DMS114 treated with DMSO at 0.1 percent for 48 hours (cell line): Measurements from ENCODE around the gene UQCRQ.

Source experiments
- DNase-seq: peaks from one replicate; lab custom pipeline; 2025; ENCODE audit not compliant: unreplicated experiment; lab: John Stamatoyannopoulos, UW

UQCRQ gene

GRCh38 chr5:132870801-132871200 lies 4.4 kb downstream of the UQCRQ start:
- no peak for DNase-seq

GRCh38 chr5:132871459-132872284 lies 5.2 kb downstream of the UQCRQ start:
- DNase-seq = no peak

GRCh38 chr5:132872788-132873118 lies 6.3 kb downstream of the UQCRQ start:
- no peak for DNase-seq

- no peak for DNase-seq
Observed at GRCh38 chr5:132873119-132873929, 6.9 kb downstream of the UQCRQ start, which contains the start of gene LEAP2. Gene LEAP2, plus strand, starts transcription at chr5:132873668. Its CDS starts 27 bp downstream, at chr5:132873695.

GRCh38 chr5:132873930-132874271 lies 7.5 kb downstream of the UQCRQ start:
- DNase-seq = no peak

- DNase-seq = no peak
Observed at GRCh38 chr5:132876020-132876759, 9.7 kb downstream of the UQCRQ start.

GRCh38 chr5:132877466-132877865 lies 11.0 kb downstream of the UQCRQ start:
- DNase-seq = no peak

- no peak for DNase-seq
Observed at GRCh38 chr5:132877938-132878337, 11.5 kb downstream of the UQCRQ start.

GRCh38 chr5:132883261-132883834 lies 16.9 kb downstream of the UQCRQ start:
- DNase-seq = peak; percentile 75

GRCh38 chr5:132884548-132884947 lies 18.1 kb downstream of the UQCRQ start:
- no peak for DNase-seq

- no peak for DNase-seq
Observed at GRCh38 chr5:132886064-132886823, 19.8 kb downstream of the UQCRQ start.

GRCh38 chr5:132887283-132887682 lies 20.8 kb downstream of the UQCRQ start:
- DNase-seq = no peak

GRCh38 chr5:132889501-132889900 lies 23.1 kb downstream of the UQCRQ start:
- DNase-seq = no peak

GRCh38 chr5:132890817-132891216 lies 24.4 kb downstream of the UQCRQ start:
- DNase-seq = no peak

- DNase-seq = no peak
Observed at GRCh38 chr5:132895719-132896305, 29.4 kb downstream of the UQCRQ start.

- DNase-seq = no peak
Observed at GRCh38 chr5:132896685-132897084, 30.2 kb downstream of the UQCRQ start.

- no peak for DNase-seq
Observed at GRCh38 chr5:132898094-132898493, 31.7 kb downstream of the UQCRQ start.

- no peak for DNase-seq
Observed at GRCh38 chr5:132901036-132901435, 34.6 kb downstream of the UQCRQ start.

- no peak for DNase-seq
Observed at GRCh38 chr5:132901730-132902129, 35.3 kb downstream of the UQCRQ start.

- DNase-seq = no peak
Observed at GRCh38 chr5:132905938-132906337, 39.5 kb downstream of the UQCRQ start.
